GM18507 (cell line): ENCODE data around the gene CCDC71.
A peak's percentile ranks its signal among the peaks of the same experiment; 100 is the strongest.

Experiments used
- DNase-seq: peaks from one replicate; pipeline ENCODE4 v3.0.0; 2011; ENCODE audit warnings: low read depth; ENCODE audit not compliant: insufficient read length; ENCODE audit errors: extremely low spot score
- FAIRE-seq: peaks from 2 replicates; lab custom pipeline; 2011; peaks lifted over from hg19 to GRCh38; lab: Jason Lieb, UNC

Gene CCDC71

DNA sequence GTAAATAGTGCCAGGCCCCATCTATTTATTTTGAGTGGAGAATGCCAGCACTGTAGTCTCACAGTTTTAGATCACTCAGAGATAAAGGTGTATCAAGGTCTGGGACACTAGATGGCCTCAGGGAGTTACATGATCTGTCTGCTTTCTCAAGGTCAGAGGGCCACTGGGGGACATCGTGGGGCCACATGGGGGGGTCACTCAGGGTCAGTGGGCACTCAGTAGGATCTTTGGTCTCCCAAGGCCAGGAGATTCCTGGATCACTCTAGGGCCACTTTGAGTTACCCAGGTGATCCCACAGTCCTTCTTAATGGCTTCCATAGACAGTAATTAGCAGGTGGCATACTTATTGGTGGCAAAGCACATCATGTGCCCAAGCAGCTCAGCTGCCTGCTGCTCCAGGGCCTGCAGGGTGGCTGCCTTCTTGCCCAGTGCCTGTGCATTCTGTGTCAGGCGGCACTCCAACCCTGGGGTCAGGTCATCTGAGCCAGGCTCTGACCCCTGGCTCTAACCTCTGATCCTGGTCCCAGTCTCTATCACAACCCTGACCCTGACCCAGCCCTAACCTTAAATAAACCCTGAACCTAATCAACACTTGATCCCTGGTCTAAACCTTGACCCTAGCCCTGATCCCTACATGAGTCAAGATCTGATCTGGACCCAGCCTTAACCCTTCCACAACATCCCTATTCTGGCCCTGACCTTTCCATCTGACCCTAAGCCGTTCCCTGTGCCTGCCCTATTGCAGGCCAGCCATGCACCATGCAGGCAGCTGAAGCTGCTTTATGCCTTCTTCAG, 31.5 kb downstream of the CCDC71 start:
- no peak for DNase-seq
- no peak for FAIRE-seq

DNA sequence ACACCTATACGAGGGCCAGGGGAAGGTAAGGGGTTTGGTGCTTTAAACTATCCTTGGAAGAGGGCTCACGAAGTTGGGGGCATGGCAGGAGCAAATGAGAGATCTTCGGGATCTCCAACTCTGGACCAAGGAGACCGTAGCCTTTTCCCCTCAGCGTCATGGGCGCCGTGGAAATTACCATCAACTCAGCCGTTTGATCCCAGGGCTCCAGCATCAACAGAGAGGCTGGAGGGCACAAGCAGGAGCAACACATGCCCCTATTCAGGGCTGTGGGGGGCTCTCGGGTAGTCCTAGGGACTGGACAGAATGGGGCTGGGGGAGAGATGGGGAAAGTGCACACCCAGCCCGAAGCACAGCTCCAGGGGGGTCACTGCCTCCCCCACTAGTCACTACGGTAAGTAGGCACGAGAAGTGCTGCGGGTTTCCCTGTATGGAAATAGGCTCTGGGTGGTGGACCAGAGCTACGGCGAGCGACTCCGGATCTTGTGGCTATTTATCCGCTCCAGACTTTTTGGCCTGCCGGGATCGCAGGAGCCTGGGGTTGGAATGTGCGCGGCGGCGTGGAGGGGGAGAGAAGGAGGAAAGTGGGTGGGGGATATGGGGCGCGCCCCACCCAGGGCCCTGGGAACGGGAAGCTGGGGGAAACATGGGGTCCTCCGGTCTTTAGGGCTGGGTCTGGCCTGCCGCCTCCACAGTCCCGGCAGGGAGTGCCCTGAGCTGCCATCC, 32.7 kb downstream of the CCDC71 start:
- no peak for DNase-seq
- FAIRE-seq = no peak

DNA sequence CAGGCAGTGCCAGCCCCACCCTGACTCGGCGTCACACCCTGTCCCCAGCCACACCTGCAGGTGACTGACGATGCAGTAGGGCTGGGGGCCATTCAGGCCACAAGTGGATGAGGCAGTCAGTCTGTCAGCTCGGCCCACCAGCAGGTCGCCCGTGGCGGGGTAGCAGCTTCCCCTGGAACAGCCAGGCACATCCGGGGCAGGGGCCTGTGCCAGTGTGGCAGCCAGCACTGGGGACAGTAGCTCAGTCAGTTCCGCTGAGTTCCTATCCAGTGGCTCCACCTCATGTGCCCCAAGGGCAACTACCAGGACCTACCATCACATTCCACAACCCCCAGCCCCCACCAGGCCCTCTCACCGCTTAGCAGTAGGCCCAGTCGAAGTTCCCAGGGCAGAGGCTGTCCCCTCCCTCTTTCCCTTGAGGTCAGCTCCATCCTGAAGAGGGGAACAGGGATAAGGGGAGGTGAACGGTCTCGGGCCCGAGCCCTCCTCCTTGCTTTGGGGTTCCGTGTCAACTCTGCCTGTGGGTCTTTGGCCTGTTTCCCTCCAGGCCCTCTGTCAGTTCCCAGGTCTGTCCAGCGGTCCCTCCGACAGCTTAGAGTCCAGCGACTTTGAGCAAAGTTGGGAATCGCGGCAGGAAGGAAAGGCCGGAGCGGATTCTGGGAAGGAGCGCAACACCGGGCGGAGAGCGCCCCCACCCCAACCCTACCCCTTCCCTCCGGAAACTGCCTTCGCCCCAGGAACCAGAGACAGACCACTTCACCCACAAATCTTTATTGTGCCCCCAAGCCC, 33.5 kb downstream of the CCDC71 start, which contains the start of gene LAMB2:
LAMB2 (minus strand) TSS at position 614 of the 789 bp plus-strand sequence; CDS start at position 431, 183 bp downstream.
- FAIRE-seq (no peak), DNase-seq (no peak)

DNA sequence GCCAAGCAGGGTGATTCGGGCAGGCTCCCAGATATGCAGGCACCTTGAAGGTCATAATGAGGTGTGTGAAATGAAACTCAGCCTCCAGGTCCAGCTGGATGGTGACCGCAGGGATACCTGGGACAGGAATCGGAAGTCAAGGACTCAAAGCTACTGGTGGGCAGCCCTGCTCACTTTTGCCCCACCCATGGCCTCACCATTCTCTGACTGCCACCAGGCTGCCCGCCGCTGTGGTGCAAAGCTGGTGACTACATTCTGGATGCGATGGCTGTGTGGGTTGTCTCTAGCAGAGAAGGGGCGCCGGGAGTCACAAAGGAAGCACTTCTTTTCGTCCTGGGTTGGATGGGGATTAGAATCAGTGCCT, 34.1 kb downstream of the CCDC71 start:
- no peak for DNase-seq
- no peak for FAIRE-seq

DNA sequence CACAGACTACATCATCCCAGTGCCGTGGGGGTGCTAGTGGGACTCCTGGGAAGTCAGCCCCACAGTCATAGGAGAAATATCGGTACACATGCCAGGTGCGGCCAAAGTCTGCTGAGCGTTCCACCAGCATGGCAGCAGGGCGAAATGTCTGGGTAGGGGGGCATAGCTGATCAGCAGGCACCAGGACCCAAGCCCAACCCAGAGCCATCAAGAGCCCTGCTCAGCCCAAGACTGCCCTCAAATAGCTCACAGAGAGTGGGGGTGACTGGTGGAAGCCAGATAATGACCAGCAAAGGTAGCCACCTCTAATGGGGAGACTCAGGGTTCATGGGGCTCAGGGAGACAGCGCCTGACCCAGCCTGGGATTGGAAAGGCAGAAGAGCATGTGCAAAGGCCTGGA, 34.6 kb downstream of the CCDC71 start:
- DNase-seq (no peak), FAIRE-seq (no peak)

DNA sequence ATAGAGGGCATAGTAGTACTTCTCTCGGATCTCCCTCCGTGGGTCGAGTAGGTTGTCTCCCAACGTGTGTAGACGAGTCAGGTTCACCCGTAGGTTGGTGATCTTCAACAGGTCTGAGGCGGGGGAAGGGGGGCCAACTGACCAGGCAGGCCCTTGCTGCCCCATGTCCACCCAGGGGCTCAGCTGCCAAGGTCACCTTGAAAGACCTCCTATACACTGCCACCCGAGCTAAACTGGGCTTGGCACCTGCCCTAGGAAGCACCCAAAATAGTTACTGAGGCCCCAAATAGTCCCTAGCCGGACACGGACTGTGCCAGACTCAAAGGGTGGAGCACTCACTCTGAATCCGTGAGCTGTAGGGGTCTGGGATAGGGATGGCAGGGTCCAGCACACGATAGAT, 35.1 kb downstream of the CCDC71 start:
- DNase-seq (no peak), FAIRE-seq (no peak)

DNA sequence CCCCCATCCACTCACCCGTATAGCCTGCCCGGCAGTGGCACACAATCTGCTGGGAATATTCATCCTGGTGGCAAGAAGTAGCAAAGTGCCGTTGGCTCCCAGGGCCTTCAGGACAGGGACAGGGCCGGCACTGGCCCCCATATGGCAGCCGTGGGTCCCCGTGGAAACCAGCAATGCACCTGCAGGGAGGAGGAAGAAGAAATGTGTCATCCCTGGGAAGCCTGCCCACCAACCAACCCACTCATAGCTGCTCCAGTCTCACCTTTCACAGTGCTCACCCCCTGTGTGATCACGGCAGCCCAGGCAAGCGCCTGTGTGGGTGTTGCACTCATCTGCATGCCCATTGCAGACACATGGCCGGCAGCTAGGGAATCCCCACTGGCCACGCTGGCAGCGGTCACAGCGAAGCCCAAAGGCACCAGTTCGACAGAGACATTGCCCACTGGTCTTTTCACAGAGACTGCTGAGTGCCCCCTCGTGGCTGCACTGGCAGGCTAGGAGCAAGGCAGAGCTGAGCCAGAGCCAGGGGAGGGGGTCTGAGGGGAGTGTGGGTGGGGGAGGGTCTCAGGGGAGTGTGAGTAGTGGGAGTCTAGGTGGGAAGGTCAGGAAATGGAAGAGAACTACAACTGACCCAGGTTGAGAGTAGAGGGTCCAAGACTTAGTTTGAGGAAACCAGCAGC, 41.0 kb downstream of the CCDC71 start:
- FAIRE-seq = no peak

DNA sequence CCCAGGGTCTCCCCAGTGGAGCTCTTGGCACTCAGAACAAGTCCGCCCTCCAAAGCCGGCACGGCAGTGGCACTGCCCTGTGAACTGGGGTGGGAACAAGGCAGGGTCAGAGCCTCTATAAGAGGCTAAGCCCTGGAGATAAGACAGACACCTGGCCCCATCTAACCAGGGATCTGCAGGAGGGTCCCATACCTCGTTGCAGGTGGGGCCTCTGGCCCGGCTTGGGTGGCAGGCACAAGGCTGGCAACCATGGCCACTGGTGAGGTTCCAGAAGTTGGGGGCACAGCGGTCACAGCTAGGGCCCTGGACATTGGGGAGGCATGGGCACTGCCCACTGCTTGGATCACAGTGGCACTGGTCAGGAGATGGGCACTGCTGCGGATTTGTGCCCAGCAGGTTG, 41.9 kb downstream of the CCDC71 start:
- DNase-seq = no peak
- no peak for FAIRE-seq

More for the DNA sequence above, 41.0 kb downstream of the CCDC71 start:
- no peak for DNase-seq

DNA sequence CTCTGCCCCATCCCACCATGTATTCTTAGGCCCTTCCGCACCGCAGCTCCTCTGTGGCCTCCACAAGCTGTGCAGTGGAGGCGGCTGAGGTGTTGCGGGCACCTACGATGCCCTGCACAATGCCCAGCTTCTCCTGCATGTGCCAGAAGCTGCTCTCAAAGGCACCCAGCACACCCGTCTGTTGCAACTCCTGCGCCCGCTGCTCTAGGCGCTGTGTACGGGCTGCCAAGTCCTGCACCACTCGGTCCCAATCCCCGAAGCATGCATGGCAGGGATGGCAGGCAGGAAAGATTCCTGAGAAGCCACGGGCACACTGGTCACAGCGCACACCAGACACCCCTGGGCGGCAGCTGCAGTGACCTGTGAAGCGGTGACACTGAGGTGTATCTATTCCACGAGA, 42.4 kb downstream of the CCDC71 start:
- DNase-seq = no peak
- no peak for FAIRE-seq

DNA sequence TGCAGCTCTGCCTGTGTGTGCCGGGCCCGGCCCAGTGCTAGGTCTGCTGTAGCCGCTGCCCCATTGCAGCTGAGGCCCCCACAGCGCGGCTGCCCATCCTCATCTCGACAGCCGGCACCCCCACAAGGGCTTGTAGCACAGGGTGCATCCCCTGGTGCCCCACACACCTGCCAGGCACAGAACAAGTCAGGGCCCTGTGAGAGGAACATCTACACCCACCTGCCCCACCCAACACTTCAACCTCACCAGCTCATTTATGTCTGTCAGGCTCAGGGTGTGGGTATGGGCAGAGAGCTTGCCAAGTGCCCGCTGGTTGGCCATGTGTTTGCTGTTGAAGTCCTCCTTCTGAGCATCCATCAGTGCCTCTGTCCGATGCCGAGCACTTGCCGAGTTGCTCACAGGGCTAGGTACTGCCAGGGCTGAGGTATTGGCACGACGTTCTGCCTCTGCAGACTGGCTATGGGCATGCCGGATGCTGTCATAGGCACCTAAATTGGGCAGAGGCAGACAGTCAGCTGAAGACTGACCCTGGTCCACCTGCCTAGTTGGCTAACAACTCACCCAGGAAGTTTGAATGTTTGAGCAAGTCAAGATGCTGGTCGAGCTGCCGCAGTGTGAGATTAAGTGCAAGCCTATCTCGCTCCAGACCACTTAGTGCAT, 43.1 kb downstream of the CCDC71 start:
- no peak for DNase-seq
- FAIRE-seq = no peak

DNA sequence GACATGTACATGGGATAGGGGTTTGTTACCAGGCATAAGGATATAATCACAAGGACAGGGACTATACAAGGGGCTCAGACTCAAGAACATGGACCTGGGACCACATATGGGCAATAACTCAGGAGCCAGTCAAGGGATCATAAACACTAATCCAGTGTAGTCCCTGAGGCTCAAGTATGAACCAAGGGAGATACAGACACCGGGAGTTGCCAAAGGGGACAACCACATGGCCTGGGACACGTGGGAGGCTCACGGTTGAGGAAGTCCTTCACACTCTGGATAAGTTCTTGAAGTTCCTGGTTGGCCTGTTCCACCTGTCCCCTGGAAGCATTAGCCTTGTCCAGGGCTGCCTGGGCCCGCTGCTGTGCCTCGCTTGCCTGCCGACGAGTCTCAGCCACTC, 43.7 kb downstream of the CCDC71 start:
- no peak for FAIRE-seq
- no peak for DNase-seq

DNA sequence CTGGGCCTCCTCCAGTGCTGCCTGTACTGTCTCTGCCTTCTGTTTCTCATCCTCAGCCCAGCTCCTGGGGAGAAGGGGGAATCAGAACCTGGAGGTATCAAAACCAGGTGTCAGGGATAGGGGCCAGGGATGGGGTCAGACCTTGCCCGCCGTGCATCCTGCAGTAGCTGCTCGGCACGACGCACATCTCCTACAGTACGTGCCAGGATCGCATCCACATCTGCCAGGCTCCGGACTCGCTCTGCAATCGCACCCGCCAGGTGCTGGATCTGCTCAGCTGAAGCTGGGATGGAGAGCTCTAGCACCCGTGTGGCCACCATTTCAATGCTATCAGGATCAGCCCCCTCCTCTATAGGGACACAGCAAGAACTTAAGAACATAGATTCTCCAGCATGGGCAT, 44.1 kb downstream of the CCDC71 start:
- no peak for DNase-seq
- no peak for FAIRE-seq

DNA sequence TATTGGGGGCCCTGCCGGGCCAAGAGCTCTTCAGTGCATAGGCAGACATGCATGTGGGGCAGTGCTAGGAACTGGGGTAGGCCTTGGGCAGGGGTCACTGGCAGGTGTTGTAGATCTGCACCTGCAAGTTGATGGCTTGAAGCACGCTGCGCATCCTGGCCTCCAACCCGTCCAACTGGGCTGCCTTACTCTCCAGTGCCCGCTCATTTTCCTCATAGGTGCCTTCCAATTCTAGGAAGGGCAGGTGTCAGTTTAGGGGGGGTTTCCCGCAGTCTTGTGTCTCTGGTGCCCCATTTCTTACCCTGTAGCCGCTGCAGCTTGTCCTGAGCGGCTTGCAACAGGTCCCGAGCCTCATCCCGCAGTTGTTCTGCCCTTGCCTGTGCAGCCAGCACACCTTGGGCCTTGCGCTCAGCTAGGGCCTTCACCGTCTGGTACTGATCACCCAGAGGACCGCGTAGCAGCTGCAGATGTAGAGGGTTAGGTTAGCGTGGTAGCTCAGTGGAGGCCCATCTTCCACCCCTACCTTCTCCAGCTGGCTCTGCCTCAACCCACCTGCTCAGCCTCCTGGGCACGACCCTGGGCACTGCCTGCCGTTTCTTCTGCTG, 44.9 kb downstream of the CCDC71 start:
- FAIRE-seq = no peak

DNA sequence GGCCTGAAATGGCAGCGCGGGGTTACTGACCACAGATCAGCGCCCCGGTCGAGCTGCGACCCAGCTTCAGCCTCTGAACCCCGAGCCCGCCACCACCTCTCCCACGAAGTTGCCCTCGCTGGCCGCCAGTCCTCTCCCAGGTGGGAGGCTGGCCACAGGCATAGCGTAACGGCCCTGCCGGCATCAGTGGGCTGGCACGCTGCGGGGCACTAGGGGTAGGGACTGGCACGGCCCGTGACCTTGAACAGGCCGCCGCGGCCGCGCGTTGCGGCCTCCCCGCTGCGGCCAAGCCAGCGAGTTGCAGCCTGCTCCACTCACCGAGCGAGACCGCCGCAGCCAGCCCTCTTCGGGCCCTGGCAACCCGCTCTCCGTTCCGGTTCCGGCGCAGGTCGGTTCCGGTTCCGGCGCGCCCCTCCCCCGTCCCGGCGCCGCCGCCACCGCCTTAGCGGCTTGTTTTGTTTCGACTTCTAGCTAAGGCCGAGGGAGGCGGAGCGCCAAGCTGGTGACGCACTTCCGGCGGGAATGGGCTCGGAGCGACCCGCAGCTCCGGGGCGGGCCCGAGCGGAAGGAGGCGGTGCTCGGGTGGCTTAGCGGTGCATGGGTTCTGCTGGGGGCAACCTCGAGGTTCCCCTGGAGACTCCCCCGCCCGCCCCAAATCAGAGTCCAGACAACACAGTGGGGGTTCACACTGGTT, 45.5 kb downstream of the CCDC71 start, which contains the start of gene USP19:
USP19 (minus strand) TSS at position 386 of the 694 bp plus-strand sequence. CDS start 1,678 bp downstream, outside the sequence.
- FAIRE-seq (peak; percentile 99), DNase-seq (peak; percentile 97)

More for the DNA sequence above, 44.9 kb downstream of the CCDC71 start:
- DNase-seq = no peak

DNA sequence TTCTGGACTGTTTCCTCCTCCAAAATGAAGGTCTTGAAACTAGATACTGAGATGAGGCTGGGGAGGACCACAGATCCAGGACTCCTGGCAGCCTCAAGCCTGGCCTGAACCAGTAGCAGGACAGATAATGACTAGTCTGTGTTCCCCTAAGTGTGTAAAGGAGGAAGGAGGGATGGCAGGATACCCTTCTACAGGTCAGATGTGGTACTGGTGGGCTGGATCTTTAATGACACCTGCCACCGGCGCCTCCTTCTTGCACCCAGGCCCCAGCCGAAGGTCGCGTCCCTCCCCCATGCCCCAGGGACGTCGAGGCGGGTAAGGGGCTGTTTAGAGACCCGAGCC, 46.1 kb downstream of the CCDC71 start:
- FAIRE-seq (no peak), DNase-seq (no peak)

DNA sequence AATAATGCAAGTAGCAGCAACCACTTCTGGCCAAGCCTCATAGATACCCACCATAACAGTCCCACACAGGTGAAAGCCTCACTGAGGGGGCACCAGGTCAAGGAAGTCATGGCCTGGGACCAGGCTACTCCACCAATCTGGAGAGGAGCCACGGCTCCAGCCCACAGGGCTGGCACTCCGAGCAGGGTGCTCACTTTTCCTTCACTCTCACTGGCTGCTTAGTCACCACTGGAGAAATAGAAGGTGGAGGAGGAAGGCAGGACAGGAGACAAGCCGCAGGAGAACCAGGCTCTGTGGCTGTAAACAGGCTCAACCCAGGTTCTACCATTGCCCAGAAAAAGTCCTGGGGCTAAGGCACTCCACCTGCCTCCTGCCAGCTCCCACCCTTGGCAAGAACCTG, 46.7 kb downstream of the CCDC71 start:
- no peak for FAIRE-seq
- no peak for DNase-seq

DNA sequence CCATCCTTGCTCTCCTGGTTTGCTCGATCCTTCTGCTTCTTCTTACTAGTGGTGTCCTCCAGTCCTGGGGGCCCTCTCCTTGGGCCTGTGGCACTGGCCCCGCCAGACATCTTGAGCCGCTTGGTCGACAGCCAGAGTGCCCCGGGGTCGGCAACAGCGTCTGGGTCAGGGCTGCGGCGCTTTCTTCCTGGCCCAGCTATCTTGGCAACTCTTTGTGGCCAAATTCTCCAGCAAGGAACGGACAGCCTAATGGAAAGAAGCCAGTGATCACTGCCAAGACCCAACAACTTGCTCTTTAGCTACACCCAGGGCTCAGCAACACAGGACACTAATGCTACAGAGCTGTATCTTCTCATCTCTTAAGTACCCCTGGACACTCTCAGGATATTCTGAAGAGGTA, 47.1 kb downstream of the CCDC71 start:
- FAIRE-seq (no peak), DNase-seq (no peak)
